Measurements from ENCODE around the gene TEX2. TPM values are rescaled to one million over a fixed set of nuclear protein-coding genes. Genes with fewer than 3 reads are reported as not detected.
"Not testable (repeated sequence)": the region's sequence is repeated elsewhere in the genome, so short reads cannot be mapped to it uniquely, and the experiment has no call there.

TEX2 gene
- total RNA-seq, 1 experiment from 2014 or later = 22.6 TPM

DNA sequence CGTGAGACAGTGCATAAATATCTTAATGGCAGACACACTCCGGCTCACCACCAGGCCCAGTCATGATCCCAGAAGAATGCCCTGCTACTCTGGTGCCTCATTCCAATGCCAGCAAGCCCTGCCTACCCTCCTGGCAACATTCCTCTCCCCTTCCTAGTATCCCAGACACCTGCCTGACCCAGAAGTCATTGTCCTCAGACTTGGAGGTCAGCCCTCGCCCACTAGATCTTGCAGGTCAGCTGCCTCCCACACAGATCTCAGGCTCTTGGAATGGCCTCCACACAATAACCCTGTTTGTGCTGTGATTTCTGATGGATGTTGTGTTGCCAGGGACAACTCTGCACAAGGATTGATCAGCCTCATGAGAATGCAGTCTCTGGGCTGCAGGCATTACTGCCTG lies 1.8 kb upstream of the TEX2 start:
- DNase-seq (ENCODE audit: low read depth) = peak; percentile 21

DNA sequence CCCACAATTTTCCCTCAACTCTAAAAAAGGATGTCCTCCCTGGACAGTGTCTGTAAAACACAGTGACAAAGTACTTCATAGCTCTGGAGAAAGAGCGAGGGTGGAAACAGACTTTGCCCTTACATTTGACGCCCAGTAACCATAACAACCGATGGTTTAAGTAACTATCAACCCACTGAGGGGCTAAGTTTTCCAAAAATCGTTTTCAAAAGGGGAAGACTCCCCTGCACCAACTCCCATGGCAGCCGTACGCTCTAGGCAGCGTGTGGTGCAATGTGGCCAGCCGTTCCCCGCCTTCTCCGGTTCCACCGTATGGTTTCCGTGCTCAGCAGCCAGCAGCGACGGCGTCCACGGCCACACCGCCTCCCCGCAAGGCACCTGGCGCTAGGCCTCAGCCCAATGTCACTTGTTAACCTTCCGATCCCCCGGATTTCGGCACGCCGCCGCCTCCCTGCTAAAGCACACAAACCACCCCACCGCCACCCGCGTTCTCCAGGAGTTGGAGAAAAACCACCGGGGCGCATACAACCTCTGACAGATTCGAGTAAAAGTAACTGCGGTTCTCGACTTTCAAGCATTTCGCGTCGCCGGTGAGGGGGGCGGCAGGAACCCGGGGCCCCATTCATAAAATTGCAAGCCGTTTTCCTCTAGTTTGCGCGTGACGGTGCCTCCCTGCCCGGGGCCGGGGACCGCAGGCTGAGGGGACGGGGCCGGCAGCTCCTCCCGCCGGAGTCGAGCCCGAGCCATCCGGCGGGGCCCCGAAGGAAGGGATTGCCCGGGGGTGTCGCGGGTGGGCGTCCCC lies 661 bp downstream of the TEX2 start:
- DNase-seq (ENCODE audit: low read depth) = peak; percentile 40

GRCh38 chr17:64261417-64262145 lies 1.5 kb downstream of the TEX2 start:
- DNase-seq (ENCODE audit: low read depth) = no peak

GRCh38 chr17:64260886-64261285 lies 2.2 kb downstream of the TEX2 start:
- DNase-seq (ENCODE audit: low read depth) = no peak

DNA sequence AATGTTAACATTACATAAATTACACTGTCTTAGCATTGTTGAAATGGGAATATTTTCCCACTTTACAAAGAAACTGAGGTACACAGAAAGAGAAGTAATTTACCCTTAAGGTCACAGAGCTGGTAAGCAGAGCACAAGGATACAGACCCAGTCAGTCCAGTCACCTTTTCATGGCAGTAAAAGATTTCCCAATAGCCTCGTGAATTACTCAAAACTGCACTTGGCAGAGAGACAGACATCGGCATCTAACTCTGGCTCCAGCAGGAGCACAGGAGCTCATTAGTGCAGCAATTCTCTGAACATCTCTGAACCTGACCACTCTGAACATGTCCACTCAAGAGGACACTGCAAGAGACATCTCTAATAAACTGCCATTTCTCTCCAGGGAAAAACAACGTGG lies 3.1 kb downstream of the TEX2 start:
- peak; percentile 68 for DNase-seq (ENCODE audit: low read depth)

DNA sequence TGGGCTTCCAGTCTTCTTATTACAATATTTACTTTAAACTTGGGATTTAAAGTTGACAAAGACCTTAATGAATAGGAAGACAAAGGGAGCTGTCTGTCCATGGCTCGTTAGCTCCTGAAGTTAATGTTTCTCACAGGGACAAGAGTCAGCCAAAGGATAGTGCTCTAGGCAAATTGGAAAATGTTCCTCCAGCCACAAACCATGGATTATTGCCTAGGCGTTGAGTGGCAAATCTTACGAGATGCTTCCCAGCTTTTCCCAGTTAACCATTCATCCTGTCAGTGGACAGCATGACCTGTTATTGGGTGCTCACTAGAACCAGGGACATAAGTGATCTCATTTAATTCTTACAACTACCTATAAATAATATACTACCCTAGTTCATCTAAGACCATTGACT lies 3.6 kb downstream of the TEX2 start:
- DNase-seq (ENCODE audit: low read depth) = no peak

DNA sequence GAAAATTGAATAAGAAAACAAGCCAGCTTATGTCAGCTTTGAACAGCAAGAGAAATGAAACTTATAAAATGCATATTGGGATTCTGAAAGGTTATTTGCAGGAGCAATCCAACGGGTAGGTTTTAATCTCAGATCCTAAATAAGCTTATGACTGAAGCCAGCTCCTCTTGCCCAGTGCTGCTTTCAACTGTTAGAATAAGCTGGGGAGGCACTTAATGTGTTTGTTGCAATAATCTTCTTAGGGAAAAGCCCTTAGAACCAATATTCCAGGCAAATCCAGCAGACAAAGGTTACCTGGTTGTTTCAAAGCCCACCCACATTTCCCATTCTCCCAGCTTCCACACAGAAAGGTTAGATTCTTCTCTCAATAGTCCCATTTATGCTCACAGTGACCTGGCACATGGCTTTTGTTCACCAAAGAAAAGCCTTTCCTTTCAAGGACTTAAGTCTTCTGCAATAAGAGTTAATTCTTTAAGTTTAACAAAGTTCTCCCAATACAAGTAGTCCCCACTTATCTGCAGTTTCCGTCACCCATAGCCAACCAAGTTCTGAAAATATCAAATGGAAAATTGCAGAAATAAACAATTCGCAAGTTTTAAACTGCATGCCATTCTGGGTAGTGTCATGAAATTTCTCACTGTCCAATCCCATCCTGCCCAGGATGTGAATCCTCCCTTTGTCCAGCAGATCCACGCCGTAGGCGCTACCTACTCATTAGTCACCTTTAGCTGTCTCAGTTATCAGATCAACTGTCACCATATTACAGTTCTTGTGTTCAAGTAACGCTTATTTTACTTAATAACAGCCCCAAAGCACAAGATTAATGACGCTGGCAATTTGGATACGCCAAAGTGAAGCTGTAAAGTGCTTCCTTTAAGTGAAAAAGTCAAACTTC lies 5.9 kb downstream of the TEX2 start:
- peak; percentile 20 for DNase-seq (ENCODE audit: low read depth)

DNA sequence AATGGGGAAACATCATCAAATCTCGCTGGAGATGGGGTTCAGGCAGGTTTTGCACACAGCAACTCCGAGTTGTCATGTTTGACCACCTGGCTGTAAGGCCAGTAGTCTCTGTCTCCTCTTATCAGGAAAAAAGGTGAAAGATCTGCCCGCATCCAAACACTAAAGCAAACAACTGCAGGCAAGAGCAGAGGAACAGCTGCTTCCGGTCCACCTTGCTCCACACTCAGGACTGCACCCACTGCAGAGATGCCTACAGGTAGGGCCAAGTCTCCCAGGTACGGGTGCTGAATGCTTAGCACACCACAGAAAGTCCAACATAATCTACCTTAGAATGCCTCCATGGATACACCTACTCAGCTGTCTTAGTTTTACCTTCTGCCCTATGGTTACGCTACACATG lies 7.3 kb downstream of the TEX2 start:
- DNase-seq (ENCODE audit: low read depth) = no peak

DNA sequence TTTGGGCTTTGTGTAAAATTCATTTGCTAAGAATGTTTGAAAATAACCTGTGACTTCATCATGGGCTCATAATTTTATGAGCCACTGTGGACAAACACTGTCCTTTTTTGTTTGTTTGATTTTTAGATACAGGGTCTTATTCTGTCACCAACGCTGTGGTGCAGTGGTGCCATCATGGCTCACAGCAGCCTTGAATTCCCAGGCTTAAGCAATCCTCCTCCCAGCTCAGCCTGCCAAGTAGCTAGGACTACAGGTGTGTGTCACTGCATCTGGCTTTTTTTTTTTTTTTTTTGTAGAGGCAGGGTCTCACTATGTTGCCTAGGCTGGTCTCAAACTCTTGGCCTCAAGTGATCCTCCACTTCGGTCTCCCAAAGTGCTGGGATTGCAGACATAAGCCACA lies 8.3 kb downstream of the TEX2 start:
- DNase-seq (ENCODE audit: low read depth) = no peak

DNA sequence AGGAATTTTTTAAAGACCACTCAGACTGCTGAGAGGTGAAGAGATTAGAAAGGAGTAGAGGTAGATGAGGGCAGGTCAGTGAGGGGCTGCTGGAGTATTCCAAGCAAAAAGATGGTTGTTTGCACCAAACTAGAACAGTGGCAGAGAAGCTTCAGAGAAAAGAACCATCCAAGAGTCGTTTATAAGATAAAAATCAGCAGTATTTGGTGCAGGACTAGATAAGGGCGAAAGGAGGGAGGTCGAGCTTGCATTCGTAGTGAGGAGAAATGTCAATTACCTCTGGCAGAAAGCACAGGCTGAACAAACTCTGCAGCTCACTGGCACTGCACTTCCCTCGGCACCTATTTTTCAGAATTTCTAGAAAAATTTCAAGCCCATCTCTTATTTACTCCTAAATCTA lies 9.6 kb downstream of the TEX2 start:
- DNase-seq (ENCODE audit: low read depth) = no peak

DNA sequence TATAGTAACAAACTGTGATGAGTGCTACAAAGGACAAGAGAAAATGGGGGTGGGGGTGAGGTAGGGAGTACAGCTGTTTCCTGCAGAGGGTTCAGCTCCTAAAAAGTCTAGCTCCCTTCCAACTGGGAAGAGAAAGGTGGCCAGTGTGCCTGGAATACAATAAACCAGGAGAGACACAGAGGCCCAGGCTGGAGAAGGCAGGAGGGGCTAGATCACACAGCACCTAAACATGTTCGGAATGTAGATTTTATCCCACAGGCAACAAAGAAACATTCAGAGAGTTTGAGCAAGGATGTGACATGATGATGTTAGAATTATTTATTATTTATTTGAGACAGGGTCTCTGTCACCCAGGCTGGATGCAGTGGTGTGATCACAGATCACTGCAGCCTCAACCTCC lies 10.2 kb downstream of the TEX2 start:
- no peak for DNase-seq (ENCODE audit: low read depth)

DNA sequence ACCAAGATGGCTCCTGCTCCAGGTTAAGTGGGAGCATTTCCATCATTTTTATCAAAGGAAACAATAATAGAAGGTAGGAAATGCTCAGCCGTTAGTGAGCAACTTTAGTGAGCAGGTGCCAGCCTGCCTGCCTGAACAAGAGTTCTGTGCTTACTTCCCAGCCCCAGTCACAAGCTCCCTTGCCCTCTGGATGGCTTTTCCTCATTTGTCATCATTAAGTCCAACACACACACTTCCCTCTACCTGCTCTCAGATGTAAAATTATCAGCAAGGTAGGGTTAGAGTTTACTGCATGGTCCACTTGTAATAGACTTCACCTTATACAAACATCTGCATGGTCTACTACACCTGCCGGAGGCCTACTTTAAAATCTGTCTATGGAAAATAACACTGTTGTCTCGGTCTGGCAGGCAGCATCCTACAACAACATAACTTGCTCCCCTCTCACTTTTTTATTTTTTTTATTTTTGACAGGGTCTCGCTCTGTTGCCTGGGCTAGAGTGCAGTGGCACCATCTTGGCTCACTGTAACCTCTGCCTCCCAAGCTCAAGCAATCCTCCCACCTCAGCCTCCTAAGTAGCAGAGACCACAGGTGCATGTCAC lies 12.7 kb downstream of the TEX2 start:
- no peak for DNase-seq (ENCODE audit: low read depth)

- no peak for DNase-seq (ENCODE audit: low read depth)
Measured at GRCh38 chr17:64247836-64248235, 15.2 kb downstream of the TEX2 start.

GRCh38 chr17:64245218-64246145 lies 17.6 kb downstream of the TEX2 start:
- DNase-seq (ENCODE audit: low read depth) = peak; percentile 66

GRCh38 chr17:64244165-64244564 lies 18.9 kb downstream of the TEX2 start:
- DNase-seq (ENCODE audit: low read depth) = peak; percentile 25

GRCh38 chr17:64243340-64243739 lies 19.7 kb downstream of the TEX2 start:
- no peak for DNase-seq (ENCODE audit: low read depth)

DNA sequence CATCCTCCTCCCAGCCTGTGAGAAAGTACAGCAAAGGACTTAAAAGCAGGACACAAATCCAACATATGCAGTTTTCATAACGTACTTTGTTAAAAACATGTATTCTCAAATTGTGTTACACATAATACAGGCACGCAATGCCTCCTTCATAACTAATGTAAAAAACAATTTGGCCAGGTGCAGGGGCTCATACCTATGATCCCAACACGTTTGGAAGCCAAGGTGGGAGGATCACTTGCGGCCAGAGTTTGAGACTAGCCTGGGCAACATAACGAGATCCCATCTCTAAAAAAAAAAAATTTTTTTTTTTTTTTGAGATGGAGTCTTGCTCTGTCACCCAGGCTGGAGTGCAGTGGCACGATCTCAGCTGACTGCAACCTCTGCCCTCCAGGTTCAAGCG lies 20.4 kb downstream of the TEX2 start:
- no peak for DNase-seq (ENCODE audit: low read depth)

- DNase-seq (ENCODE audit: low read depth) = peak; percentile 92
Measured at GRCh38 chr17:64240741-64241347, 22.2 kb downstream of the TEX2 start.

- no peak for DNase-seq (ENCODE audit: low read depth)
Measured at GRCh38 chr17:64240261-64240740, 22.8 kb downstream of the TEX2 start.

DNA sequence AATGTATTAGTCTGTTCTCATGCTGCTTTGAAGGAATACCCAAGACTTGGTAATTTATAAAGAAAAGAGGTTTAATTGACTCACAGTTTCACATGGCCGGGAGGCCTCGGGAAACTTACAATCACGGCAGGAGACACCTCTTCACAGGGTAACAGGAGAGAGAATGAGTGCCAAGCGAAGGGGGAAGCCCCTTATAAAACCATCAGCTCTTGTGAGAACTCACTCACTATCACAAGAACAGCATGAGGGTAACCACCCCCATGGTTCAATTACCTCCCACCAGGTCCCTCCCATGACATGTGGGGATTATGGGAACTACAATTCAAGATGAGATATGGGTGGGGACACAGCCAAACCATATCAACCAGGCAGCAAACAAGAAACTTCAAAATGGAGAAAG lies 24.6 kb downstream of the TEX2 start:
- DNase-seq (ENCODE audit: low read depth) = not testable (repeated sequence)

Measured in M059J (cell line).